Measurements from ENCODE around the gene ARHGEF38.
"Not testable (repeated sequence)": the region's sequence is repeated elsewhere in the genome, so short reads cannot be mapped to it uniquely, and the experiment has no call there.

Gene ARHGEF38

DNA sequence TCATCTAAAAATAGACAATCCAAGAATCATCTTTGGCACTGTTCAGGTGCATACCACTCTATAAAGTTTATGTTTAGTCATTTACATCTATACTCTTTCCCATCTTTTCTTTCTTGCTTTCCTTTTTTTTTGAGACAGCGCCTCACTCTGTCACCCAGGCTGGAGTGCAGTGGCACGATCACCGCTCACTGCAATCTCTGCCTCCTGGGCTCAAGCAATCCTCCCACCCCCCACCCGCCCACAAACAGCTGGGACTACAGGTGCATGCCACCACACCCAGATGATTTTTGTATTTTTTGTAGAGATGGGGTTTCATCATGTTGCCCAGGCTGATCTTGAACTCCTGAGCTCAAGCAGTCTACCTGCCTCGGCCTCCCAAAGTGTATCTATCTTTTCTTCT is 142.4 kb downstream of the ARHGEF38 start:
- H3K4me2 ChIP-seq (ENCODE audit: low read length); H3K4me1 ChIP-seq (ENCODE audit: control insufficient read depth in 1 of 2, insufficient read depth in 2 of 2, low read length in 2 of 2); H3K79me2 ChIP-seq (ENCODE audit: control insufficient read depth, insufficient read depth, low read length, poor library complexity); H4K8ac ChIP-seq (ENCODE audit: low read depth, low read length); H4K12ac ChIP-seq (ENCODE audit: low read depth, low read length); H3K79me1 ChIP-seq (ENCODE audit: low read length); H3K4ac ChIP-seq (ENCODE audit: low read depth, low read length); H3K18ac ChIP-seq (ENCODE audit: low read length); H2BK5ac ChIP-seq (ENCODE audit: low read depth, low read length, poor library complexity); H3K14ac ChIP-seq (ENCODE audit: low read length); H3K9ac ChIP-seq (ENCODE audit: low read length); H3K27me3 ChIP-seq (ENCODE audit: insufficient read depth, low read length); H2BK120ac ChIP-seq (ENCODE audit: insufficient read depth, low read length, poor library complexity); H2BK12ac ChIP-seq (ENCODE audit: low read length); H3K23ac ChIP-seq (ENCODE audit: low read length); H3K9me3 ChIP-seq (ENCODE audit: insufficient read depth, low read depth, low read length); H2AK5ac ChIP-seq (ENCODE audit: low read length); H3K27ac ChIP-seq (ENCODE audit: low read depth, low read length); H3K4me3 ChIP-seq (ENCODE audit: low read depth, low read length); H4K91ac ChIP-seq (ENCODE audit: low read depth, low read length); H2AFZ ChIP-seq (ENCODE audit: insufficient read depth, low read length, poor library complexity); DNase-seq: not testable (repeated sequence)
- no CpG with 5 or more reads among the region's 5 CpGs for WGBS (ENCODE audit: extremely low coverage, insufficient coverage, insufficient read length)
- peaks cover 9 to 12% of the 10 kb centered on the region in 2 experiments for H3K36me3 ChIP-seq (ENCODE audit: control insufficient read depth in 1 of 2, insufficient read depth in 2 of 2, low read length in 2 of 2)

DNA sequence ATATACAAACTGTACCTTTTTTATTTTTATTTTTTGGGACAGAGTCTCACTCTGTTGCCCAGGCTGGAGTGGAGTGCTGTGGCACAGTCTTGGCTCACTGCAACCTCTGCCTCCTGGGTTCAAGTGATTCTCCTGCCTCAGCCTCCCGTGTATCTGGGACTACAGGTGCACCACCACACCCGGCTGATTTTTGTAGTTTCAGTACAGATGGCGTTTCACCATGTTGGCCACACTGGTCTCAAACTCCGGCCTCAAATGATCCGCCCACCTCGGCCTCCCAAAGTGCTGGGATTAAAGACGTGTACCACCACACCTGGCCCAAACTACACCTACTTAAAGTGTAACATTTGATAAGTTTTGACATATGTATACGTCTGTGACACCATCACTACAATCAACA is 143.4 kb downstream of the ARHGEF38 start:
- not testable (repeated sequence) for H3K9me3 ChIP-seq (ENCODE audit: insufficient read depth, low read depth, low read length); H3K4me3 ChIP-seq (ENCODE audit: low read depth, low read length); H4K91ac ChIP-seq (ENCODE audit: low read depth, low read length); H3K4me1 ChIP-seq (ENCODE audit: control insufficient read depth in 1 of 2, insufficient read depth in 2 of 2, low read length in 2 of 2); H2BK12ac ChIP-seq (ENCODE audit: low read length); H3K23ac ChIP-seq (ENCODE audit: low read length); H3K4ac ChIP-seq (ENCODE audit: low read depth, low read length); H3K18ac ChIP-seq (ENCODE audit: low read length); H2AFZ ChIP-seq (ENCODE audit: insufficient read depth, low read length, poor library complexity); H2BK120ac ChIP-seq (ENCODE audit: insufficient read depth, low read length, poor library complexity); H3K79me2 ChIP-seq (ENCODE audit: control insufficient read depth, insufficient read depth, low read length, poor library complexity); H3K79me1 ChIP-seq (ENCODE audit: low read length); DNase-seq; H3K4me2 ChIP-seq (ENCODE audit: low read length); H3K14ac ChIP-seq (ENCODE audit: low read length); H4K12ac ChIP-seq (ENCODE audit: low read depth, low read length); H2BK5ac ChIP-seq (ENCODE audit: low read depth, low read length, poor library complexity); H2AK5ac ChIP-seq (ENCODE audit: low read length); H3K27ac ChIP-seq (ENCODE audit: low read depth, low read length); H4K8ac ChIP-seq (ENCODE audit: low read depth, low read length); H3K27me3 ChIP-seq (ENCODE audit: insufficient read depth, low read length); H3K9ac ChIP-seq (ENCODE audit: low read length)
- H3K36me3 ChIP-seq (ENCODE audit: control insufficient read depth in 1 of 2, insufficient read depth in 2 of 2, low read length in 2 of 2) = peaks cover 9 to 12% of the 10 kb centered on the region in 2 experiments
- no CpG with 5 or more reads among the region's 8 CpGs for WGBS (ENCODE audit: extremely low coverage, insufficient coverage, insufficient read length)

DNA sequence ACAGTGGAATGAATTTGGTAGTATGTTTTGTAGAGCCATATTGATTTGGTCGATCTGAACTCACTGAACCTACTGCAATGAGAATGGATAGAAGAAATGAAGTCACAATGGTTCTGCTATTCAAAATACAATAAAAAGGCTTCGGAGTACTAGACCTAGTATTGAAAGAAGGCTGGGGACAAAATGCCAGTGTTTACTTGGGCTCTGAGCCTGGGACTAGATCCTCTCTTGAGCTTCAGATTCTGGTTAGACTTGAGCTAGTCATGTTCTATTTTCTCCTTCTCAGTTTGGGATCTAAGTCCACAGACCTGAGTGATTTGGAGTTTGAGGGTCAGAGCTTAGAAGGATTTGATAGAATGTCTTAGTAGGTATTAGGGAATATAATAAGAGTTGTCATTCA is 146.2 kb downstream of the ARHGEF38 start:
- no peak overlapping the region for H4K12ac ChIP-seq (ENCODE audit: low read depth, low read length)
- H3K27ac ChIP-seq (ENCODE audit: low read depth, low read length) = no peak overlapping the region
- no peak overlapping the region for H3K4ac ChIP-seq (ENCODE audit: low read depth, low read length)
- H2BK12ac ChIP-seq (ENCODE audit: low read length) = no peak overlapping the region
- H4K91ac ChIP-seq (ENCODE audit: low read depth, low read length) = no peak overlapping the region
- no peaks in the 10 kb centered on the region for H3K9me3 ChIP-seq (ENCODE audit: insufficient read depth, low read depth, low read length)
- H3K23ac ChIP-seq (ENCODE audit: low read length) = no peak overlapping the region
- no peak overlapping the region for H3K18ac ChIP-seq (ENCODE audit: low read length)
- H3K4me2 ChIP-seq (ENCODE audit: low read length) = no peak overlapping the region
- H4K8ac ChIP-seq (ENCODE audit: low read depth, low read length) = no peak overlapping the region
- H3K14ac ChIP-seq (ENCODE audit: low read length) = no peak overlapping the region
- H2AK5ac ChIP-seq (ENCODE audit: low read length) = no peak overlapping the region
- H3K36me3 ChIP-seq (ENCODE audit: control insufficient read depth in 1 of 2, insufficient read depth in 2 of 2, low read length in 2 of 2) = peaks cover 9 to 12% of the 10 kb centered on the region in 2 experiments
- H3K4me3 ChIP-seq (ENCODE audit: low read depth, low read length) = no peak overlapping the region
- no peaks in the 10 kb centered on the region for H3K79me1 ChIP-seq (ENCODE audit: low read length)
- no peak overlapping the region for H2BK120ac ChIP-seq (ENCODE audit: insufficient read depth, low read length, poor library complexity)
- no peak overlapping the region for H2AFZ ChIP-seq (ENCODE audit: insufficient read depth, low read length, poor library complexity)
- H3K9ac ChIP-seq (ENCODE audit: low read length) = no peak overlapping the region
- WGBS (ENCODE audit: extremely low coverage, insufficient coverage, insufficient read length) = no CpG with 5 or more reads among the region's 2 CpGs
- H2BK5ac ChIP-seq (ENCODE audit: low read depth, low read length, poor library complexity) = no peak overlapping the region
- no peaks in the 10 kb centered on the region for H3K79me2 ChIP-seq (ENCODE audit: control insufficient read depth, insufficient read depth, low read length, poor library complexity)
- no peaks in the 10 kb centered on the region for H3K4me1 ChIP-seq (ENCODE audit: control insufficient read depth in 1 of 2, insufficient read depth in 2 of 2, low read length in 2 of 2)
- no peak for DNase-seq
- no peaks in the 10 kb centered on the region for H3K27me3 ChIP-seq (ENCODE audit: insufficient read depth, low read length)

DNA sequence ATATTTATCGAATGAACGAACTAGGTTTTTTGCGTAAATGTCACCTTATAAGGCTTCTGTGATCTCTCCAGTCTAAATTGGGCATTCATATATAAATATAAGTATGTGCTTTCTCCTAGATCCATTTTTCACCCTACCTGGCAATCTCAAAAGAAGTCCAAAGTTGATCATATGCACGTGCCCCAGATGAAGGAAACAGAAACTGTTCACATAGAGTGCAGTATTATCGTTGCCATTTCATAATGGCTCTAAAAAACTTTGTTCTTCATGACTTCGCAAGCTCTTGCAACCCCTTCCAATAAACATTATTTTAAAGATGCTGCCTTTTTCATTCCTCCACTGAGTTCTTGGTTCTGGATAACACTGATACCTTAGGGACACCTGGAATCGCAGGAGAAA is 155.4 kb downstream of the ARHGEF38 start:
- no peak for DNase-seq

More for the DNA sequence above, 155.4 kb downstream of the ARHGEF38 start:
- H4K8ac ChIP-seq (ENCODE audit: low read depth, low read length) = no peak overlapping the region
- WGBS (ENCODE audit: extremely low coverage, insufficient coverage, insufficient read length) = no CpG with 5 or more reads among the region's 7 CpGs
- no peak overlapping the region for H3K18ac ChIP-seq (ENCODE audit: low read length)
- no peaks in the 10 kb centered on the region for H3K27me3 ChIP-seq (ENCODE audit: insufficient read depth, low read length)
- H2AFZ ChIP-seq (ENCODE audit: insufficient read depth, low read length, poor library complexity) = no peak overlapping the region
- peak overlapping the region; percentile 94 for H3K4me3 ChIP-seq (ENCODE audit: low read depth, low read length)
- no peak overlapping the region for H2BK5ac ChIP-seq (ENCODE audit: low read depth, low read length, poor library complexity)
- H2AK5ac ChIP-seq (ENCODE audit: low read length) = no peak overlapping the region
- H3K23ac ChIP-seq (ENCODE audit: low read length) = no peak overlapping the region
- no peaks in the 10 kb centered on the region for H3K9me3 ChIP-seq (ENCODE audit: insufficient read depth, low read depth, low read length)
- peak overlapping the region; percentile 95 for H3K9ac ChIP-seq (ENCODE audit: low read length)
- peaks cover 4% of the 10 kb centered on the region for H3K79me1 ChIP-seq (ENCODE audit: low read length)
- no peak overlapping the region for H4K12ac ChIP-seq (ENCODE audit: low read depth, low read length)
- no peak overlapping the region for H3K27ac ChIP-seq (ENCODE audit: low read depth, low read length)
- peak overlapping the region; percentile 92 for H3K4me2 ChIP-seq (ENCODE audit: low read length)
- no peak overlapping the region for H4K91ac ChIP-seq (ENCODE audit: low read depth, low read length)
- H2BK12ac ChIP-seq (ENCODE audit: low read length) = no peak overlapping the region
- H3K14ac ChIP-seq (ENCODE audit: low read length) = no peak overlapping the region
- no peaks in the 10 kb centered on the region for H3K4me1 ChIP-seq (ENCODE audit: control insufficient read depth in 1 of 2, insufficient read depth in 2 of 2, low read length in 2 of 2)
- H3K79me2 ChIP-seq (ENCODE audit: control insufficient read depth, insufficient read depth, low read length, poor library complexity) = peaks cover 5% of the 10 kb centered on the region
- peaks cover 0 to 3% of the 10 kb centered on the region in 2 experiments for H3K36me3 ChIP-seq (ENCODE audit: control insufficient read depth in 1 of 2, insufficient read depth in 2 of 2, low read length in 2 of 2)
- H3K4ac ChIP-seq (ENCODE audit: low read depth, low read length) = no peak overlapping the region
- H2BK120ac ChIP-seq (ENCODE audit: insufficient read depth, low read length, poor library complexity) = no peak overlapping the region
